HG03045 (cell line): ENCODE measurements around the gene POLR1B.
"Not testable (repeated sequence)": the region's sequence is repeated elsewhere in the genome, so short reads cannot be mapped to it uniquely, and the experiment has no call there.

Experiments
- ATAC-seq: cut with Tn5 transposase; IDR thresholded peaks from one replicate; pipeline ENCODE4 v1.9.1; 2021; ENCODE audit warnings: mild to moderate bottlenecking, moderate library complexity; ENCODE audit not compliant: unreplicated experiment

POLR1B gene

DNA sequence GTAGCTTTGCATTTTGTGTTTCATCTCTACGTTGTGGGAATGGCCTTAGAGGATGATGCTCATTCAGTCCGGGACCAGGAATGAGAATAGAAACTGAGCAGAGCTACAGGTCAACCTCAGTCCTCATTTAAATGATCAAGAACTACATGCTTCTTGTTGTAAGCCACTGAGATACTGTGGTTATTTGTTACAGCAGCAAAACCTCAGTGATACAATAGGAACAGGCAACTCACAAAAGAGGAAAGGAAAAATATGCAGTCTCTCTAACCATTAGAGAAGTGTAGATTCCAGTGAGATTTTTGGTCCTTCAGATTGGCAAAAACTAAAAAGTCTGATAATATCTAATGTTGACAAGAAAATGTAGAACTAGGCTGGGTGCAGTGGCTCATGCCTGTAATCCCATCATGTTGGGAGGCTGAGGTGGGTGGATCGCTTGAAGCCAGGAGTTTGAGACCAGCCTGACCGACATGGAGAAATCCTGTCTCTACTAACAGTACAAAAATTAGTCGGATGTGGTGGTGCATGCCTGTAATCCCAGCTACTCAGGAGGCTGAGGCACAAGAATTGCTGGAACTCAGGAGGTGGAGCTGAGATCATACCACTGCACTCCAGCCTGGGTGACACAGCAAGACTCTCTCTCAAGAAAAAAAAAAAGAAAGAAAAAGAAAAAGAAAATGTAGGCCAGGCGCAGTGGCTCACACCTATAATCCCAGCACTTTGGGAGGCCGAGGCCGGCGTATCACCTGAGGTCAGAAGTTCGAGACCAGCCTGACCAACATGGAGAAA lies 55.5 kb downstream of the POLR1B start:
- no peak for ATAC-seq

DNA sequence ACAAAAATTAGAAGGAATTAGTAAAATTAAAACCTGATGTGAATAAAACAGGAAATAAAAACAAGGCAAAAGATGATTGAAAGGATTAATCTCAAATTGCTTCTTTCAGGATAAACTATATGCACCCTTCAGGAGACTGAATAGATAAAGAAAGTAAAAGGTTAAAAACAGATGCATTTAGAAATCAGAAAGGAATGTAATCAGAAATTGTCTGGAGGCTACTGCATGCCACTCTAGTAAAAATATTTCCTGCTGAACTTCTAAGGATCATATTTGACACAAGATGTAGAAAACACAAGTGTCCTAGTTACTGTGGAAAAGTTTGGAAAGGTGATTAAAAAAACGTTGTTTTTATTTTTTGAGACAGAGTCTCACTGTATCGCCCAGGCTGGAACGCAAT lies 58.4 kb downstream of the POLR1B start:
- ATAC-seq: no peak

DNA sequence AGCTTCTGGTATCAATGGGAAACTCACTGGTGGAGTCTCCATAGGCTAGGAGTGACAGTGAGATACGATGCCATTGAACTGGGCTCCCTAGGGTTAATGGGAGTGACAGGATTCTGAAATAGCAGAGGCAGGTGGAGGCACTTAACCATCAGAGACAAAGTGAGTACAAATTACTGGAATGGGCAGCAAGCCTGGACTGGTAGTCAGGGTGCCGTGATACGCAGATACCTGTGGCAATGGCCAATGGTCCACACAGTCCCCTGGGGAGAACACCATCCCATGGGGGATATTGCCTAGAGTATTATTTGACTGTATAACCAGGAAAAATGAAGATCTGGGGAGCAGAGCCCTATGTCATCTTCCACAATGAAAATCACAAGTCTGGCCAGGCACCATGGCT lies 59.5 kb downstream of the POLR1B start:
- no peak for ATAC-seq

DNA sequence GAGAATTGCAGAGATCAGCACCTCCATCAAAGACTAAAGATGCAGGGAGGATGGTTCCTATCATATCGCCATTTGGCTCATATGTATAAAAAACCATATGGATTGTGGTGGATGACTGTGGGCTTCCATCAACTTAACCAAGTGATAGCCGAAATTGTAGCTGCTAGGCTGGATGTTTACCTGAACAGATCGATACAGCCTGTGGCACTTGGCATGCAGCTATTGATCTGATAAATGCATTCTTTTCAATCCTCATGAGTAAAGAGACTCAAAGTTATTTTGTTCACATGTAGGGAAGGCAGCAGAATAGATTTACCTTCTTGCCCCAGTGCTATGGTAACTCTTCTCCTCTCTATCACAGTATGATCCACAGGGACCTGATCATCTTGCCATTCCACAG lies 60.7 kb downstream of the POLR1B start:
- no peak for ATAC-seq

DNA sequence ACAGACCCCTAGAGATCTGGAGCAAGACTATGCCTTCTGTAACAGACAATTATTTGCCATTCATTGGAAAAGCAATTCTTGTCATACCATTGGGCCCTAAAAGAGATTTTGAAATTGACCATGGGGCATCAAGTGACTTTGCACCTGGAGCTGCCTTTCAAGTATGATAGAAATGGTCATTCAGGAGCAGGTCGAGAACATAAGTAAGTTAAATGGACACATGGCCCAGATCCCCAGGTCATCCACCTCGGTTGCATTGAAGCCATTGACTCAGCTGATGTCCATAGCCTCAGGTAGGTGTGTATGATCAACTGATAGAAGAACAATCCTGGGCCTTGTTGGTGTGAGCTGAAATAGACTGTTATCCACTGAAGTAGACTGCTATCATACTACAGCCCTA lies 61.5 kb downstream of the POLR1B start:
- ATAC-seq: no peak

DNA sequence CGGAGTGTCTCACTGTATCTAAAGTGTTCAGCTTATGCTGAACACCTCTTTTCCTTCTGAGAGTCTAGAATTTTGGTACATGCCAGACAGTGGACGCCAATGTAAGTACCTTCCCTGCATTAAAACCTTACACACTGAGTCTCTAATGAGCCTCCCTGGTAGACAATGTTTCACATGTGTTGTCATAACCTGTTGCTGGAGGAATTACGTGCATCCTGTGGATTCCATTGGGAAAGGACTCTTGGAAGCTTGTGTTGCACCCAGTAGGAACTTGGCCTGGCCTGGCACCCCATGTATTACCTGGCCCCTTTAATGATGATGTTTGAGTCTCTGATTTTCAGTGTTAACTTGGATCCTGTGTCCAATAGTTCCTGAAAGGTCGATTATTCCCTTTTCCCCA lies 62.7 kb downstream of the POLR1B start:
- no peak for ATAC-seq

DNA sequence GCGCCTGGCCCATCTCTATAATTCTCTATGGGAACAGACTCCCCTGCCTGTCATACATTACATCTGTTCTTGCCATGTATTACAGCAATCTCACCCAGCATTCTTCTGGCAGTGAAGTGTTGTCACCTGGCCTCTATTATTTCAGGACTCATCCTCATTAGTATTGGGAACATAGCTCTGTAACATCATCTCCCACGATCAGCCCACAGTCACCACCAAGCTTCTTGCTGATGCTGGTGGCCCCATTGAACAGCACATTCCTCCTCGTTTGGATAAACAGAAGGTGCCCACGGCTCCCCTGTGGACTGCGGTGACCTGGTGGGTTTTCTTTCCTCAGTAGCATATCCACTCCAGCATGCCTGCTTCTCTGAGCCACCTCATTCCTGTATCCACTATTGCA lies 63.7 kb downstream of the POLR1B start:
- ATAC-seq: no peak

DNA sequence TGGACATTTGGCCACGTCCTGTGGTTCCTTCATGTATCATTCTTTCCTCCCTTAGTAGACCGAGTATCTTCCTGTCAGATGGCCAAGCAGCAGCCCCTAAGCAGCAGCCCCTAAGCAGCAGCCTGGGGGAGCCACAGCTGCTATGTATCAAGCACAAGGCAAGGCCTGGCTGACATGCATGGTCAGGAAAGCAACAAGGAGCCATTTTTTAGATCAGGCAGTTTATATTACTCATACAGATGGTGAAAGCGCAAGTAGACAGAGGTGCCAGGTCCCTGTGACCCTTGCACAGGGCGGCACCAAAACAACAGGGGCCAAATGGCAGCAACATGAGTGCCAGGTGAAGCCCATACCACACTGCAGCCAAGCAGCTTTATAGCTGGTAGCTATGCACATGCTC lies 64.3 kb downstream of the POLR1B start:
- ATAC-seq: no peak

DNA sequence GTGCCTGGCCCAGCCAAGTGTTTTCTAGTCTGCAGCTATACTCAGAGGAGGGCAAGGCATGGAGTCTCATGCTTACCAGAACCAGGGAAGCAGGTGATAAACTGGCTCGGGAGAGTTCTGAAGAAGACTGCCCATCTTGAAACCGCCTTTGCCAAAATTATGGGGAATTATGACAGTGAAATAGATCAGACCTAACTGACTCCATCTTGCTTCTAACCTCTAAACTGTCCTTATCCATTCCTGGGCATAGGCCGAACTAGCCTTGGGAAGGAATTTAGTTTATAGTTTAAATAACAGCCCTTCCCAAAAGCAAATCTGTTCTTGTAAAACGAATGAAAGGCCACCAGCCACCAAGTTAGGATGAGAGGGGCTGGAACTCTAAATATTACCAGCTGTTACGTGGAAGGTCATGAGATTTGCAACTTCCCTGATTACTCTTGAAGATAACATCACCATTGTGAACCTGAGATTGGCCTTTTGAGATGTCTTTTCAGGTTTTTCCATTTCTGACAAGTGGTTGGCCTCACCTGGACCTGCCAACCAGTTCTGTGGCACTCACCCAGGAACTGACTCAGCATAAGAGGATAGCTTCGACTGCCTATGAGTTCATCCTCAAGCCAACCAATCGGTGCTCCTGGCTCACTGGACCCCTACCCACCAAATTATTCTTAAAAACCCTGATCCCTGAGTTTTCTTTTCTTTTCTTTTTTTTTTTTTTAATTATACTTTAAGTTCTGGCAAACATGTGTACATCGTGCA lies 65.6 kb downstream of the POLR1B start:
- no peak for ATAC-seq

DNA sequence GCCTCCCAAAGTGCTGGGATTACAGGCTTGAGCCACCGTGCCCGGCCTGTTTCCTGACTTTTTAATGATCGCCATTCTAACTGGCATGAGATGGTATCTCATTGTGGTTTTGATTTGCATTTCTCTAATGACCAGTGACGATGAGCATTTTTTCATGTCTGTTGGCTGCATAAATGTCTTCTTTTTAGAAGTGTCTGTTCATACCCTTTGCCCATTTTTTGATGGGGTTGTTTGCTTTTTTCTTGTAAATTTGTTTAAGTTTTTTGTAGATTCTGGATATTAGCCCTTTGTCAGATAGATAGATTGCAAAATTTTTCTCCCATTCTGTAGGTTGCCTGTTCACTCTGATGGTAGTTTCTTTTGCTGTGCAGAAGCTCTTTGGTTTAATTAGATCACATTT lies 67.1 kb downstream of the POLR1B start:
- not testable (repeated sequence) for ATAC-seq

DNA sequence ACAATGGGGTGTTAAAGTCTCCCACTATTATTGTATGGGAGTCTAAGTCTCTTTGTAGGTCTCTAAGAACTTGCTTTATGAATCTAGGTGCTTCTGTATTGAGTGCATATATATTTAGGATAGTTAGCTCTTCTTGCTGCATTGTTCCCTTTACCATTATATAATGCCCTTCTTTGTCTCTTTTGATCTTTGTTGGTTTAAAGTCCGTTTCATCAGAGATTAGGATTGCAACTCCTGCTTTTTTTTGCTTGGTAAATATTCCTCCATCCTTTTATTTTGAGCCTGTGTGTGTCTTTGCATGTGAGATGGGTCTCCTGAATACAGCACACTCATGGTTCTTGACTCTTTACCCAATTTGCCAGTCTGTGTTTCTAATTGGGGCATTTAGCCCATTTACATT lies 70.0 kb downstream of the POLR1B start:
- ATAC-seq: not testable (repeated sequence)

DNA sequence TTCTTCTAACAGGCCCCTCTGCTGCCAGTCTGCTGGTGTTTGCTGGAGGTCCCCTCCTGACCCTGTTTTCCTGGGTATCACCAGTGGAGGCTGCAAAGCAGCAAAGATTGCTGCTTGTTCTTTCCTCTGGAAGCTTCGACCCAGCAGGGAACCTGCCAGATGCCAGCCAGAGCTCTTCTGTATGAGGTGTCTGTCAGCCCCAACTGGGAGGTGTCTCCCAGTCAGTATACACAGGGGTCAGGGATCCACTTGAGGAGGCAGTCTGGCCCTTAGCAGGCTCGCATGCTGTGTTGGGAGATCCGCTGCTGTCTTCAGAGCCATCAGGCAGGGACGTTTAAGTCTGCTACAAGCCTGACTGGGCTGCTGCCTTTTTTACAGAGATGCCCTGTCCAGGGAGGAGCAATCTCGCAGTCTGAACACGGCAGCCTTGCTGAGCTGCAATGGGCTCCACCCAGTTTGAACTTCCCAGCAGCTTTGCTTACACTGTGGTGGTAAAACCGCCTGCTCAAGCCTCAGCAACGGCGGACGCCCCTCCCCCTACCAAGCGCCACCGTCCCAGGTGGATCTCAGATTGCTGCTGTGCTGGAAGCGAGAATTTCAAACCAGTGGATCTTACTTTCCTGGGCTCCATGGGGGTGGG lies 72.1 kb downstream of the POLR1B start:
- no peak for ATAC-seq

DNA sequence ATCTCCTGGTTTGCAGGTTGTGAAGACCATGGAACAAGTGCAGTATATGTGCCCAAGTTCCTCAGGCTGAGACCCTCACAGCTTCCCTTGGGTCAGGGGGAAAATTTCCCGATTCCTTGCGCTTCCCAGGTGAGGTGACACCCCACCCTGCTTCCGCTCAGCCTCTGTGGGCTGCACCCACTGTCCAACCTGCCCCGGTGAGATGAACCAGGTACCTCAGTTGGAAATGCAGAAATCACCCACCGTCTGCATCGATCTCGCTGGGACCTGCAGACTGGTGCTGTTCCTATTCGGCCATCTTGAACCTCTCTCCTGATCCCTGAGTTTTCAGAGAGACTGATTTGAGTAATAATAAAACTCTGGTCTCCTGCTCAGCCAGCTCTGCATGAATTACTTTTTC lies 72.8 kb downstream of the POLR1B start:
- no peak for ATAC-seq

DNA sequence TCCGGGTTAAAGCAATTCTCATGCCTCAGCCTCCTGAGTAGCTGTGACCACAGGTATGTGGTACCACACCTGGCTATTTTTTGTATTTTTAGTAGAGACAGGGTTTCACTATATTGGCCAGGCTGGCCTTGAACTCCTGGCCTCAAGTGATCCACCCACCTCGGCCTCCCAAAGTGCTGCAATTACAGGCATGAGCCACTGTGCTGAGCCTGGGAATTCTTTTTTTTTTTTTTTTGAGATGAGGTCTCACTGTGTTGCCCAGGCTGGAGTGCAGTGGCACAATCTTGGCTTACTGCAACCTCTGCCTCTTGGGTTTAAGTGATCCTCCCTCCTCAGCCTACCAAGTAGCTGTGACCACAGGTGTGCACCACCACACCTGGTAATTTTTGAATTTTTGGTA lies 73.5 kb downstream of the POLR1B start:
- not testable (repeated sequence) for ATAC-seq

DNA sequence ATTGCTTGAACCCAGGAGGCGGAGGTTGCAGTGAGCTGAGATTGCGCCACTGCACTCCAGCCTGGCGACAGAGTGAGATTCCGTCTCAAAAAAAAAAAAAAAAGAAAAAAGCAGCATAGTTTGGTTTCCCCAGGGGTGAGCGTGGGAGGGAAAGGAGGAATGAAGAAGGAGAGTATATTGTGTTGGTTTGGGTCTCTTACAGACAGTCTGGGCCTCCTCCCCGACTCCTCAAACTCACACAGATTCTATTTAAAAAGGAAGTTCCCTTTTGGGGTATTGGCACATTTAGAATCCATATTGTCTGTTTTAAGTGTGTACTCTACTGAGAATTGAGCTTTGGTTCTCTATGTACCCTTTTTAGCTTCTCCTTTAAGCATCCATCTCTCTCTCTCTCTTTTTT lies 76.1 kb downstream of the POLR1B start:
- ATAC-seq: no peak

DNA sequence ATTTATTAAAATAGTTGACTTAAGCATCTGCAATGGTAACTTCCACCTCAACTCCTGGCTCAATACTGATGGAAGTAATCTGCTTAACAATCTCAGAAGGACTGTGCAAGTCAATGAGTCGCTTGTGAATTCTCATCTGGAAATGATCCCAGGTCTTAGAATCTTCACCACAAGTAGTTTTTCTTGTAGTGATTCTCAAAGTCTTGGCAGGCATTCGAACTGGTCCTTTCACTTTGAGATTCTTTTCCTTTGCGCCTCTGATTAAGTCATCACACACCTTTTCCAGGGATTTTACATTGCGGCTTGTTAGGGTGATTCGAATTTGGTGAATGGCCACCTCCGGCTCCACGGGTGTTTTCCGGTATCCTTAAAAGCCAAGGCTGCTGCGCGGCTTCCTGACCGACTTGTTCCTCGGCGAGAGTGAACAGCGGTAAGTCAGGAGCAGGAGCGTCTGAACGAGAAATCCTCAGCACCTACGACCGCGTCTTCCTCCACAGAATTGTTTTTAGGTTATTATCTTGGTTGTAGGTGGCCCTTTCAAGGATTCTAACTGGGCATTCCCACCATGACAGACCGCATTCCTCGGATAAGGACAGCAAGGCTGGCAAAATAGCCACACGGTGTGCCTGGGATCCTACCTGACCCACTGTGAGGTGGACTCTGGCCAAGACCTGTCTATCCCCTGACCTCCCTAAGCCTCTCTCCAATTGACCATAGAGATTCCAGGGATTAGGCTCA lies 79.7 kb downstream of the POLR1B start:
- no peak for ATAC-seq

DNA sequence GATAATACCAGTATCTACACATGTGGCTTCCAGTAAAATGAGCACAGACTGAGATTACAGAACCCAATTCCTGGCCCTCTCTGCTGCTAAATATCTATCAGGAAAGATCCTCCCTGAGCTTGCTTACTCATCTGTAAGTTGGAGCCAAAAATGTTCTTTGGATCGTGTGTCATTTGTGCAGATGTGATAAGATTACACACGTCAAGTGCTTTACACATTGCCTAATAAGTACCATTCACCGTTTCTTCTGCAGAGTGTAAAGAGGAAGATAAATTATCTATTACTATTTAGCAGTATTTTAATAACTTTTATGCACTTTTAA lies 80.2 kb downstream of the POLR1B start:
- no peak for ATAC-seq

DNA sequence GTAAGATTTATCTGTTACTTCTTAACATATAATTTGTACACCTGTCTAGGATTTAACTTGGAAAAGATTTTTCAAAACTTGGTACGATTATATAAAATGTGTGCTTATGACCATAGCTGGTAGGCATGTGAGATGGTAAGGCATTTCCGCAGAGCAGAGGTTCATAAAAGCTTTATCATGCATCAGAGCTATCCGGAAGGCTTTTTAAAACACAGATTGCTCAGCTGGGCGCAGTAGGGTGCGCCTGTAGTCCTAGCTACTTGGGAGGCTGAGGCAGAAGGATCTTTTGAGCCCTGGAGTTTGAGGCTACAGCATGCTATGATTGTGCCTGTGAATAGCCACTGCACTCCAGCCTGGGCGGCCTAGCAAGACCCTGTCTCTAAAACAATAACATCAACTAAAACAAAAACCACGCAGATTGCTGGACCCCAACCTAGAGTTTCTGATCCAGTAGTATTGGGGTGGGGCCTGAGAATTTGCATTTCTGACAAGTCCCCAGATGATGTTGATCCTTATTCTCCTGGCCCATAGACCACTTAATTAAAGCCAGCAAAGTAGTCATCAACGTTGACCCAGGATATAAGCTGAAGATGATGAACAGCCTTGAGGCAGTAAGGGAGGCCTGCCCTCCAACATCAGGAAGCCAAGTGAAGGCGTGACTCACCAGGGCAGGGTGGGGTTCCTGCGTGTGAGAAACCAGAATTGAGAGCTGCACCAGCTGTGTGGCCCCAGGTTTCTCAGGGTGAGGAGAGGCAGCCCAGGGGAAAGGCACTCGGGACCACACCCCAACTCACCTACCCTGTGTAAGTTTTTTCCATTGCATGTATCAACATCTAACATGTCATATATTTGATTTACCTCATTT lies 81.9 kb downstream of the POLR1B start:
- peak; percentile 88 for ATAC-seq

DNA sequence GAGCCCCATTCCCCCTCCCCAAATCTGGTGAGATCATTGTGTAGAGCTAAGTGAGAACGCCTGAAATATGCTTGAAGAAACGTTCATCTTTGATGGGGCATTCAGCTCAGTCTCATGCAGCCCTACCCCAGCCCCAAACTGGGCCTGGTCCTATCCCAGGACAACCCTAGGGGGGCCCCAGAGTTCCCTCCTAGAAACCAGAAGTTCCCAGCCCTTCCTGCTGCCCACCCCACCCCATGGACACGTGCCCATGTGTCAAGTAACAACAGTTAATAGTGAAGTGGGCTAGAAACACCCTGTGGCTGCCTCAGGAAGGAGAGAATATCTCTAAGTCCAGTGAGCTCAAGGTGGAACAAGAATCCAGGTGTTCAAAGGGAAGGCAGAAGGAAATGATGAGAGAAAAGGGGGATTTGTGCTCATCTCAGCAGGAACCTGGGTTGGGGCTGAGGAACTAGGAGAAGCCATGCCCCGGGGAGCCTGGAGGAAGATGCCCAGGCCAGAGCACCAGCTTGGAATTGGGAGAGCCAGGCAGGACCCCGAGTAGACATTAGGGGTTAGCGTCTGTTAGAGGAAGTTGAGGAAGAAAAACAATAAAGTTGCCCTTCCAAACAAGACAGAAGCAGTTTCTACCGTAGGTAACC lies 83.3 kb downstream of the POLR1B start:
- ATAC-seq: no peak

DNA sequence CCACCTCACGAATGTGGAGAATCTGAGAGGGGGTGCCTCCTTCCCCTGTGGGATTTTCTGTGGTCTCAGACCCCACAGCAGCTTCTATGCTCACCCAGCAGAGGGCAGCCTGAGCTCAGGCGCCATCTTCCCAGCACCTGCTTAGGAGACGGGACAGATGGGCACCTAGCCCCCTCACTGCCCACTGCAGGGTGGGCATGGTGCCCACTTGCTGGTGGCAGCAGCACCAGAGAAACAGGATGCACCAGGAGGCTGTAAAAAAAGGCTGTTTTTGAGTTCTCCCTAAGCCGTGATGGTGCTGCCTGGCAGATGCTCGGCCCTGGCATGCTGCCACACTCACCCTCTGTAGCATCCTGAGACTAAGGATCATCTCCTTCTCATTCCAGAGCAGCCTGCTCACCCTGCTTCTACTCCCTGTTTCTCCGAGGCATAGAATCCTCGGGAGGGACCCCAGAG lies 84.4 kb downstream of the POLR1B start:
- no peak for ATAC-seq
